H1 (cell line): ENCODE results near the gene LMNTD2. TPM values are rescaled to one million over a fixed set of nuclear protein-coding genes. Genes with fewer than 3 reads are reported as not detected.

Experiments used
- ASH2L ChIP-seq: fragments of 200-600, 300-600 bp; sonication (generic); IDR thresholded peaks from one replicate; pipeline ENCODE4 v1.7.1; 2017; ENCODE audit warnings: low read length
- BCL11A ChIP-seq, 2 experiments: IDR thresholded peaks; one replicate each; pipeline ENCODE4 v1.6.1; 2011; ENCODE audit warnings: low read depth in 2 of 2, low read length in 2 of 2, mild to moderate bottlenecking in 2 of 2
- KDM5A ChIP-seq: fragments of 200-600 bp; IDR thresholded peaks from 2 replicates; pipeline ENCODE4 v1.7.1; 2012; ENCODE audit warnings: mild to moderate bottlenecking, low read length, inconsistent platforms, mixed read lengths
- MAX ChIP-seq: IDR thresholded peaks from 2 replicates; pipeline ENCODE4 v1.6.1; 2012; ENCODE audit warnings: inconsistent platforms
- POLR2AphosphoS5 ChIP-seq: IDR thresholded peaks from 2 replicates; pipeline ENCODE4 v1.6.1; 2011; ENCODE audit warnings: low read depth, low read length
- SAP30 ChIP-seq: fragments of 300-600 bp; sonication (generic); IDR thresholded peaks from 2 replicates; pipeline ENCODE4 v1.7.1; 2012; ENCODE audit warnings: low read length, moderate library complexity, mild to moderate bottlenecking, inconsistent platforms; ENCODE audit not compliant: insufficient read depth, insufficient replicate concordance
- SUZ12 ChIP-seq: fragments of 200-600 bp; sonication (generic); IDR thresholded peaks from 2 replicates; pipeline ENCODE4 v1.6.1; 2012; ENCODE audit warnings: mild to moderate bottlenecking, inconsistent platforms, low read length, moderate library complexity, mixed read lengths
- polyA plus RNA-seq, 7 experiments: library from polyadenylated mRNA; depleted of rRNA in 3 of 7; stranded (reverse) in 5 of 7; unstranded in 2 of 7; fragments of >200 nt in 5 of 7; fragments of 200-250 nt in 2 of 7; gene quantifications; 1 replicate in 5 of 7; 2 replicates in 1 of 7; 4 replicates in 1 of 7; pipeline versions ENCODE4 v1.2.1 to v1.2.3, GENCODE V29; 2011 to 2013; ENCODE audit warnings: missing spikeins in 2 of 7, mixed read lengths in 2 of 7
- total RNA-seq: library from RNA; stranded (reverse); fragmentation: NEBNext Ultra II Directional; extraction: Animal tissue kit (Norgen Biotek cat#: 25700); gene quantifications from 2 replicates; pipeline ENCODE4 v1.2.1, GENCODE V29; 2021

LMNTD2 gene
- total and polyA plus RNA-seq, 2 of the 8 experiments (the other 6 are each of a cell fraction or from before 2014, with no cell fraction given) = 1.6 to 3.1 TPM

GRCh38 chr11:532527-532985, 28.0 kb downstream of the LMNTD2 start (continued):
- no peak for TF ChIP-seq SAP30
- TF ChIP-seq ASH2L = no peak
- no peak for TF ChIP-seq KDM5A
- no peak for TF ChIP-seq SUZ12
- TF ChIP-seq POLR2AphosphoS5 = no peak
- TF ChIP-seq BCL11A (IDR thresholded peaks at IDR 0.05; ENCODE audit: low read depth in 2 of 2, low read length in 2 of 2) = no peak
- no peak for TF ChIP-seq MAX
